Ovary (tissue), 9 donors: ENCODE measurements around the gene TP53BP1. TPM values are rescaled to one million over a fixed set of nuclear protein-coding genes. Genes with fewer than 3 reads are reported as not detected.

Source experiments
- DNase-seq, 5 donors: peaks; one replicate each; pipeline ENCODE4 v3.0.0-alpha.2; 2019 to 2020
- H3K27ac ChIP-seq, 2 donors: fragments of 200-600 bp; one replicate each; pipeline versions ENCODE4 v1.5.1 to v1.8.0; 2019 to 2022
- H3K27me3 ChIP-seq: fragments of 200-600 bp; one replicate; pipeline ENCODE4 v1.8.0; 2022
- H3K36me3 ChIP-seq: fragments of 200-600 bp; sonication (generic); one replicate; pipeline ENCODE4 v1.5.1; 2019
- H3K4me1 ChIP-seq: one replicate; pipeline ENCODE4 v1.8.1; 2013; ENCODE audit warnings: mild to moderate bottlenecking, moderate library complexity; ENCODE audit not compliant: insufficient read depth
- H3K4me3 ChIP-seq: fragments of 200-600 bp; sonication (generic); one replicate; pipeline ENCODE4 v1.5.1; 2017
- H3K9me3 ChIP-seq, 2 donors: fragments of 200-600 bp in 1 of 2; sonication (generic) in 1 of 2; one replicate each; pipeline versions ENCODE4 v1.5.1 to v1.8.1; 2013 to 2019; ENCODE audit warnings: mild to moderate bottlenecking in 1 of 2, moderate library complexity in 1 of 2
- CTCF ChIP-seq, 3 donors: fragments of 450-650 bp in 2 of 3; fragments of 200-600 bp in 1 of 3; IDR thresholded peaks; one replicate each; pipeline versions ENCODE4 v1.5.1 to v1.8.0; 2016 to 2022; ENCODE audit warnings: antibody characterized with exemption in 3 of 3, mild to moderate bottlenecking in 1 of 3
- EP300 ChIP-seq: sonication (generic); formaldehyde crosslinking; IDR thresholded peaks from one replicate; pipeline ENCODE4 v1.6.1; 2017; ENCODE audit warnings: antibody characterized with exemption
- POLR2A ChIP-seq: fragments of 450-650 bp; IDR thresholded peaks from one replicate; pipeline ENCODE4 v1.6.1; 2017; ENCODE audit warnings: antibody characterized with exemption, mild to moderate bottlenecking, moderate library complexity
- WGBS, 3 donors: extraction: QIAGEN DNeasy Blood & Tissue Kit in 1 of 3; methylation state at CpG; one replicate each; pipeline versions ENCODE4 v1.1.5 to v1.1.7; 2013 to 2017; 5-methylcytosine and 5-hydroxymethylcytosine counted together
- intact Hi-C, 4 donors: fragments of 100-400 bp; cut with DNase I; formaldehyde crosslinking; loops; one replicate each; pipeline versions ENCODE4 v1.11.0 to v1.15.1; 2022 to 2023
- polyA plus RNA-seq, 2 donors: library from polyadenylated mRNA; stranded (reverse); fragments of 200-250 nt in 1 of 2; fragments of 350-450 nt in 1 of 2; fragmentation: Illumina TruSeq in 1 of 2; extraction: RNeasy Lipid Tissue Mini Kit (QIAGEN cat#74804) in 1 of 2; gene quantifications; one replicate each; pipeline ENCODE4 v1.2.3, GENCODE V29; 2013 to 2014
- total RNA-seq, 7 donors: library from RNA; depleted of rRNA in 2 of 7; stranded (reverse); fragments of >200 nt in 2 of 7; fragmentation: NEBNext Ultra II Directional in 3 of 7; extraction: Animal tissue kit (Norgen Biotek cat#: 25700) in 3 of 7; gene quantifications; one replicate each; pipeline versions ENCODE4 v1.1.0 to v1.2.4, GENCODE V29; 2016 to 2023
- donor health status: DM: no; HTN: no; CAD: no; lungs with moderate emphysema.
- donor health status: DM: no; HTN: no; CAD: no.
- donor health status: Bipolar disorder and iron deficiency.
- donor health status: DM: yes; HTN: yes; CAD: no.
- donor health status: DM: no; HTN: no; CAD: no.
- donor health status: DM: yes; HTN: yes; CAD: no.

Gene TP53BP1
- total and polyA plus RNA-seq, 9 donors: 14.5 to 72.1 (median 47.6) TPM

GRCh38 chr15:43520138-43520537 lies 27.2 kb upstream of the TP53BP1 start:
- Histone ChIP-seq H3K4me3 (no peak overlapping the region), H3K27me3 (no peaks in the 10 kb centered on the region), H3K9me3 (peaks cover 0 to 5% of the 10 kb centered on the region in 2 donors), H3K27ac (no peak overlapping the region), H3K36me3 (no peaks in the 10 kb centered on the region), H3K4me1 (peaks cover 10% of the 10 kb centered on the region)
- WGBS, 3 donors: 81 to 97% (median 95%) methylated on average over 2 of the region's 2 CpGs
- intact Hi-C loops: no loop called here
- DNase-seq: no peak
- TF ChIP-seq CTCF (IDR thresholded peaks at IDR 0.05): no peak
- no peak for TF ChIP-seq EP300
- no peak for TF ChIP-seq POLR2A

GRCh38 chr15:43519196-43519595 lies 26.2 kb upstream of the TP53BP1 start:
- H3K27ac ChIP-seq: peak overlapping the region in 1 of 2 donors; percentile 68
- intact Hi-C loops: no loop called here

GRCh38 chr15:43518197-43518761 lies 25.3 kb upstream of the TP53BP1 start:
- WGBS, 3 donors: 1 to 2% (median 2%) methylated on average over 18 of the region's 18 CpGs
- Histone ChIP-seq H3K36me3 (no peaks in the 10 kb centered on the region), H3K9me3 (no peaks in the 10 kb centered on the region), H3K27ac (peak overlapping the region; percentile 65 to 68), H3K4me3 (peak overlapping the region; percentile 46), H3K4me1 (peaks cover 10% of the 10 kb centered on the region), H3K27me3 (no peaks in the 10 kb centered on the region)
- no peak for TF ChIP-seq EP300
- TF ChIP-seq CTCF (IDR thresholded peaks at IDR 0.05): no peak
- no peak for TF ChIP-seq POLR2A
- peak; percentile 44 to 55 (median 47) for DNase-seq
- intact Hi-C loops: no loop called here

More at GRCh38 chr15:43519196-43519595, 26.2 kb upstream of the TP53BP1 start:
- no peaks in the 10 kb centered on the region for H3K27me3 ChIP-seq
- peaks cover 0 to 5% of the 10 kb centered on the region in 2 donors for H3K9me3 ChIP-seq
- no peak for DNase-seq
- H3K4me1 ChIP-seq: peaks cover 10% of the 10 kb centered on the region
- H3K4me3 ChIP-seq: no peak overlapping the region
- 80 to 90% (median 87%) methylated on average over 2 of the region's 2 CpGs for WGBS, 3 donors
- H3K36me3 ChIP-seq: no peaks in the 10 kb centered on the region
- no peak for TF ChIP-seq CTCF (IDR thresholded peaks at IDR 0.05)

GRCh38 chr15:43517354-43518196 lies 24.6 kb upstream of the TP53BP1 start, which contains the start of gene MAP1A:
MAP1A (plus strand) TSS chr15:43517608; CDS start chr15:43521474, 3,866 bp downstream.
- Histone ChIP-seq H3K4me3 (peak within 1 kb of the TSS; percentile 46), H3K36me3 (no peaks in the 10 kb centered on the region), H3K9me3 (no peaks in the 10 kb centered on the region), H3K4me1 (peaks cover 10% of the 10 kb centered on the region), H3K27me3 (no peaks in the 10 kb centered on the region), H3K27ac (peak within 1 kb of the TSS; percentile 65 to 72)
- WGBS, 3 donors: 0 to 6% (median 2%) methylated on average over 15 of the region's 15 CpGs
- intact Hi-C loops: no loop called here
- DNase-seq: peak; percentile 62 to 73 (median 66)
- no peak for TF ChIP-seq CTCF (IDR thresholded peaks at IDR 0.05)
- no peak for TF ChIP-seq EP300
- TF ChIP-seq POLR2A: no peak
